Left cardiac atrium (tissue), 4 donors: Measurements from ENCODE around the gene DMKN. TPM values are rescaled to one million over a fixed set of nuclear protein-coding genes. Genes with fewer than 3 reads are reported as not detected.
"Not testable (repeated sequence)": the region's sequence is repeated elsewhere in the genome, so short reads cannot be mapped to it uniquely, and the experiment has no call there.

Source experiments
- ATAC-seq, 2 donors: fragments of 200-7000 bp; cut with Tn5 transposase; one replicate each; pipeline ENCODE4 v1.9.1; 2020; ENCODE audit warnings: mild to moderate bottlenecking in 2 of 2, moderate library complexity in 2 of 2
- DNase-seq: peaks from one replicate; pipeline ENCODE4 v3.0.0-alpha.2; 2020
- intact Hi-C, 2 donors: fragments of 100-400 bp; cut with DNase I; formaldehyde crosslinking; loops; one replicate each; pipeline versions ENCODE4 v1.14.1 to v1.15.1; 2022 to 2023
- total RNA-seq, 2 donors: library from RNA; stranded (reverse); fragmentation: NEBNext Ultra II Directional; extraction: Animal tissue kit (Norgen Biotek cat#: 25700); gene quantifications; one replicate each; pipeline ENCODE4 v1.2.1, GENCODE V29; 2021
- donor health status: DM: no; HTN: yes; CAD: no.
- donor health status: DM: no; HTN: yes; CAD: no; lungs with severe emphysema.
- donor health status: DM: yes; HTN: yes; CAD: no.
- donor health status: Dilated cardiomyopathy.

The DMKN gene
- total RNA-seq, 2 donors from 2014 or later: 7.5 to 7.6 TPM

- ATAC-seq: no peak
- no peak for DNase-seq
- intact Hi-C loops: no loop called here
Measured at GRCh38 chr19:35478794-35479677, 34.4 kb downstream of the DMKN start.

- no peak for DNase-seq
- intact Hi-C loops: no loop called here
- no peak for ATAC-seq
Measured at GRCh38 chr19:35476149-35476548, 37.3 kb downstream of the DMKN start.

- intact Hi-C loops: loop anchor here in 1 of 2 donors (5.0 kb wide), 1 partner anchor 122 kb away; no protein-coding TSS in a partner anchor
- DNase-seq, ATAC-seq: not testable (repeated sequence)
Measured at GRCh38 chr19:35474594-35474993, 38.9 kb downstream of the DMKN start.

- DNase-seq (no peak), ATAC-seq (no peak)
- intact Hi-C loops: loop anchor here in 1 of 2 donors (5.0 kb wide), 1 partner anchor 122 kb away; no protein-coding TSS in a partner anchor
Measured at GRCh38 chr19:35474104-35474503, 39.3 kb downstream of the DMKN start.

GRCh38 chr19:35471946-35472345 lies 41.5 kb downstream of the DMKN start:
- intact Hi-C loops: loop anchor here in 1 of 2 donors (5.0 kb wide), 1 partner anchor 120 kb away; no protein-coding TSS in a partner anchor
- ATAC-seq: no peak
- DNase-seq: no peak

GRCh38 chr19:35471075-35471474 lies 42.4 kb downstream of the DMKN start:
- DNase-seq, ATAC-seq: not testable (repeated sequence)
- intact Hi-C loops: loop anchor here in 1 of 2 donors (5.0 kb wide), 1 partner anchor 119 kb away; no protein-coding TSS in a partner anchor

GRCh38 chr19:35470128-35470527 lies 43.3 kb downstream of the DMKN start:
- no peak for DNase-seq
- ATAC-seq: no peak
- intact Hi-C loops: loop anchor here in 1 of 2 donors (5.0 kb wide), 1 partner anchor 118 kb away; no protein-coding TSS in a partner anchor

- ATAC-seq (peak; percentile 93), DNase-seq (peak; percentile 51)
- intact Hi-C loops: no loop called here
Measured at GRCh38 chr19:35468637-35469036, 44.8 kb downstream of the DMKN start.

GRCh38 chr19:35466259-35466658 lies 47.2 kb downstream of the DMKN start:
- ATAC-seq (no peak), DNase-seq (no peak)
- intact Hi-C loops: loop anchor here in 1 of 2 donors (2.0 kb wide), 1 partner anchor 111 kb away; no protein-coding TSS in a partner anchor

GRCh38 chr19:35462956-35463355 lies 50.5 kb downstream of the DMKN start:
- DNase-seq, ATAC-seq, intact Hi-C loops: not testable (repeated sequence)

- peak; percentile 65 to 77 for ATAC-seq
- DNase-seq: no peak
- intact Hi-C loops: no loop called here
Measured at GRCh38 chr19:35462476-35462953, 50.9 kb downstream of the DMKN start.

- ATAC-seq, DNase-seq, intact Hi-C loops: not testable (repeated sequence)
Measured at GRCh38 chr19:35461788-35462187, 51.7 kb downstream of the DMKN start.

GRCh38 chr19:35461060-35461459 lies 52.4 kb downstream of the DMKN start:
- ATAC-seq (no peak), DNase-seq (no peak)
- intact Hi-C loops: no loop called here

GRCh38 chr19:35460608-35461007 lies 52.8 kb downstream of the DMKN start:
- DNase-seq (no peak), ATAC-seq (no peak)
- intact Hi-C loops: no loop called here

- intact Hi-C loops: no loop called here
- ATAC-seq (peak; percentile 67 to 85), DNase-seq (peak; percentile 71)
Measured at GRCh38 chr19:35459414-35460082, 53.9 kb downstream of the DMKN start.

GRCh38 chr19:35458731-35459391 lies 54.6 kb downstream of the DMKN start:
- no peak for DNase-seq
- intact Hi-C loops: no loop called here
- ATAC-seq: peak in 1 of 2 donors; percentile 12

GRCh38 chr19:35458192-35458591 lies 55.3 kb downstream of the DMKN start:
- intact Hi-C loops: no loop called here
- DNase-seq: no peak
- ATAC-seq: no peak

GRCh38 chr19:35457173-35457572 lies 56.3 kb downstream of the DMKN start:
- ATAC-seq (no peak), DNase-seq (no peak)
- intact Hi-C loops: no loop called here

- no peak for ATAC-seq
- DNase-seq: no peak
- intact Hi-C loops: no loop called here
Measured at GRCh38 chr19:35455616-35456201, 57.7 kb downstream of the DMKN start.
